Hindlimb muscle (tissue), 1 donor: ENCODE measurements around the gene CCR9. TPM values are rescaled to one million over a fixed set of nuclear protein-coding genes. Genes with fewer than 3 reads are reported as not detected.
A peak's percentile ranks its signal among the peaks of the same experiment; 100 is the strongest.

Source experiments
- DNase-seq: peaks from one replicate; pipeline ENCODE4 v3.0.0-alpha.2; 2013
- polyA plus RNA-seq: library from polyadenylated mRNA; unstranded; fragments of 120-200 nt; gene quantifications from one replicate; pipeline ENCODE4 v1.2.1, GENCODE V29; 2013; ENCODE audit not compliant: insufficient read length

CCR9 gene
- polyA plus RNA-seq, 1 donor: not detected

- DNase-seq: peak; percentile 88
These were observed 52.5 kb downstream of the CCR9 start for GRCh38 chr3:45938864-45939263.

GRCh38 chr3:45939341-45939771 is 53.0 kb downstream of the CCR9 start:
- DNase-seq: no peak

GRCh38 chr3:45940004-45940780 is 53.8 kb downstream of the CCR9 start:
- DNase-seq: no peak

- DNase-seq: no peak
These were observed 54.5 kb downstream of the CCR9 start for GRCh38 chr3:45940781-45941365.

- DNase-seq: no peak
These were observed 55.9 kb downstream of the CCR9 start for GRCh38 chr3:45942051-45942825.

- no peak for DNase-seq
These were observed 57.0 kb downstream of the CCR9 start, which contains the start of gene CXCR6 for GRCh38 chr3:45943207-45943846. TSS of gene CXCR6 (plus strand) at chr3:45943464. CDS start at chr3:45946482, 3,018 bp downstream.

GRCh38 chr3:45944830-45945620 is 58.7 kb downstream of the CCR9 start:
- DNase-seq: no peak

GRCh38 chr3:45946307-45946706 is 60.0 kb downstream of the CCR9 start:
- no peak for DNase-seq

GRCh38 chr3:45946875-45947274 is 60.5 kb downstream of the CCR9 start:
- DNase-seq: no peak

- no peak for DNase-seq
These were observed 61.0 kb downstream of the CCR9 start for GRCh38 chr3:45947361-45947760.

GRCh38 chr3:45948311-45948781 is 62.0 kb downstream of the CCR9 start:
- DNase-seq: no peak

- DNase-seq: no peak
These were observed 62.5 kb downstream of the CCR9 start for GRCh38 chr3:45948881-45949280.

GRCh38 chr3:45949432-45949831 is 63.1 kb downstream of the CCR9 start:
- no peak for DNase-seq

- DNase-seq: no peak
These were observed 63.8 kb downstream of the CCR9 start for GRCh38 chr3:45950131-45950530.

- DNase-seq: no peak
These were observed 64.6 kb downstream of the CCR9 start for GRCh38 chr3:45950686-45951600.

GRCh38 chr3:45951946-45952345 is 65.6 kb downstream of the CCR9 start:
- DNase-seq: no peak

GRCh38 chr3:45952456-45952855 is 66.1 kb downstream of the CCR9 start:
- no peak for DNase-seq
